Karpas-422 (cell line): Measurements from ENCODE around the gene SORCS2. TPM values are rescaled to one million over a fixed set of nuclear protein-coding genes. Genes with fewer than 3 reads are reported as not detected.

Experiments
- DNase-seq: peaks from one replicate; pipeline ENCODE4 v3.0.0-alpha.2; 2015
- H2AFZ ChIP-seq: fragments of 200-600 bp; sonication (generic); 2 replicates; pipeline ENCODE4 v1.6.1; 2014; ENCODE audit warnings: antibody characterized with exemption, low read length, mixed read lengths
- H3K27ac ChIP-seq: fragments of 200-600 bp; sonication (generic); 2 replicates; pipeline ENCODE4 v1.5.1; 2014; ENCODE audit warnings: mild to moderate bottlenecking, low read length, moderate library complexity
- H3K27me3 ChIP-seq: fragments of 200-600 bp; sonication (generic); 2 replicates; pipeline ENCODE4 v1.6.1; 2014; ENCODE audit warnings: low read length, mixed read lengths
- H3K36me3 ChIP-seq: fragments of 200-600 bp; sonication (generic); 2 replicates; pipeline ENCODE4 v1.6.1; 2014; ENCODE audit warnings: low read length, mixed read lengths; ENCODE audit not compliant: insufficient read depth
- H3K4me1 ChIP-seq: fragments of 200-600 bp; sonication (generic); 2 replicates; pipeline ENCODE4 v1.6.1; 2014; ENCODE audit warnings: mild to moderate bottlenecking, low read length, mixed read lengths
- H3K4me2 ChIP-seq: fragments of 200-600 bp; sonication (generic); 2 replicates; pipeline ENCODE4 v1.6.1; 2014; ENCODE audit warnings: low read length, low read depth, mild to moderate bottlenecking; ENCODE audit not compliant: poor library complexity, severe bottlenecking
- H3K4me3 ChIP-seq: fragments of 200-600 bp; sonication (generic); 2 replicates; pipeline ENCODE4 v1.5.1; 2014; ENCODE audit warnings: mild to moderate bottlenecking, antibody characterized with exemption, low read length, mixed read lengths
- H3K79me2 ChIP-seq: fragments of 200-600 bp; sonication (generic); 2 replicates; pipeline ENCODE4 v1.6.1; 2014; ENCODE audit warnings: mild to moderate bottlenecking, low read length, mixed read lengths
- H3K9ac ChIP-seq: fragments of 200-600 bp; sonication (generic); 2 replicates; pipeline ENCODE4 v1.6.0; 2014; ENCODE audit warnings: low read length
- H3K9me2 ChIP-seq: fragments of 200-600 bp; sonication (generic), shearing (Covaris generic); replicated peaks from 2 replicates; pipeline ENCODE4 v1.6.0; 2014; ENCODE audit warnings: mild to moderate bottlenecking, low read length, moderate library complexity; ENCODE audit not compliant: insufficient read depth
- H3K9me3 ChIP-seq: fragments of 300-700, 200-600 bp; sonication (generic); 2 replicates; pipeline ENCODE4 v1.6.1; 2014; ENCODE audit warnings: low read length, mixed read lengths
- H4K20me1 ChIP-seq: fragments of 200-600 bp; sonication (generic); 2 replicates; pipeline ENCODE4 v1.6.1; 2014; ENCODE audit warnings: mild to moderate bottlenecking, antibody characterized with exemption, low read length, low read depth; ENCODE audit not compliant: insufficient read depth
- total RNA-seq: library from RNA; depleted of rRNA; stranded (reverse); fragments of >200 nt; shearing (Covaris generic); gene quantifications from 2 replicates; pipeline ENCODE4 v1.2.3, GENCODE V29; 2014; ENCODE audit warnings: low replicate concordance

Gene SORCS2
- total RNA-seq, 1 experiment from 2014 or later: not detected

DNA sequence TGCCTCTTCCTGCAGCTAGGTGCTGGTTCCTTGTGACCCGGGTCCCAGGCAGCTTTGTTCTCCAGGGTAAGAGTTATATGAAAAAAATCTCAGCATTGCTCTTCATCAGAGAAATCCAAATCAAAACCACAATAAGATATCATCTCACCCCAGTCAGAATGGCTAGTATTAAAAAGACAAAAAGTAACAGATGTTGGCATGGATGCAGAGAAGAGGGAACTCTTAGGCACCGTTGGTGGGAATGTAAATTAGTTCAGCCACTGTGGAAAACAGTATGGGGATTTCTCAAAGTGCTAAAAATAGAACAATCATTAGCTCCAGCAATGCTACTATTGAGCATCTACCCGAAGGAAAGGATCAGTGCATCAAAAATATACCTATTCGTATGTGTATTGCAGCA lies 61.5 kb downstream of the SORCS2 start:
- Histone ChIP-seq H2AFZ (no peak overlapping the region), H3K36me3 (no peaks in the 10 kb centered on the region; the same call in 1 of the 2 replicates), H3K27me3 (no peaks in the 10 kb centered on the region), H3K4me1 (peaks cover 60% of the 10 kb centered on the region), H3K9ac (peak overlapping the region; percentile 70), H3K79me2 (no peaks in the 10 kb centered on the region), H3K4me3 (peak overlapping the region; percentile 64; the same call in 1 of the 2 replicates), H4K20me1 (no peaks in the 10 kb centered on the region), H3K27ac (peak overlapping the region; percentile 90), H3K4me2 (peak overlapping the region; percentile 67), H3K9me3 (no peaks in the 10 kb centered on the region), H3K9me2 (no peaks in the 10 kb centered on the region)
- DNase-seq: peak; percentile 64

DNA sequence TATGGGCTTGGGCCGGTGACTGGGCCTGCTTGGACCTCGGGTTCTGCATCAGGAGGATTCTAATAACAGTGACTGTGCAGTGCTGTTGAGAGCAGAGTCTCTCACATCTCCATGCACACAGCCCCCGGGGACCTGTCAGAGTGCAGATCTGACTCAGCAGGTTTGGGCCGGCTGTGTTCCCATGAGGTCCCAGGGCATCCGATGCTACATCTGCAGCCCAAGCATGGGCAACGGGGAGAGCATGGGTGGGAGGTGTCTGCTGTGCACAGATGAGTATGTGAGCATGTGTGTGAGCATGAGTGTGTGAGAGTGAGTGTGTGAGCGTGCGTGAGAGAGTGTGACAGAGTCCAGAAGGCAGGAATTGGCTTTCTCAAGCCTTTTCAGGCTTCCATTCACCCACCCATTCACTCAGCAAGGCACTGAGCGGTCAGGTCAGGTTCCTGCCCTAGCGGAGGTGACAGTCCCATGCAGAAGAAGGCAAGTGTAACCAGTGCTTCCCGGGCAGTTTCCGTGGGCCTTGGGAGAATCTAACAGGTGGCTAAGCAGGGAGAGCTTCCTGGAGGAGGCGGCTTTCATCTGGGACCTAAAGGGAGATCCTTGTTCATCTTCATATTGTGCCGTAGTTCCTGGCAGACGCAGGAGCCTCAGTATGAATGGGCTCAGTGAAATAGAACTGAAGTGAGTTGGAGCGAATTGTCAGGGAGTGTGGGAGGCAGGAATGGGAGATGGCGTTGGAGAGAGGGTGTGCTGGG lies 62.6 kb downstream of the SORCS2 start:
- H3K9ac ChIP-seq: peak overlapping the region; percentile 70
- H3K9me2 ChIP-seq: no peaks in the 10 kb centered on the region
- no peaks in the 10 kb centered on the region for H4K20me1 ChIP-seq
- peak overlapping the region; percentile 64 for H3K4me3 ChIP-seq
- DNase-seq: peak; percentile 98
- H2AFZ ChIP-seq: peak overlapping the region; percentile 10; the same call in 1 of the 2 replicates
- peak overlapping the region; percentile 67 for H3K4me2 ChIP-seq
- H3K27me3 ChIP-seq: no peaks in the 10 kb centered on the region
- H3K9me3 ChIP-seq: no peaks in the 10 kb centered on the region
- peak overlapping the region; percentile 90 for H3K27ac ChIP-seq
- no peaks in the 10 kb centered on the region for H3K79me2 ChIP-seq
- peaks cover 66% of the 10 kb centered on the region for H3K4me1 ChIP-seq
- H3K36me3 ChIP-seq: no peaks in the 10 kb centered on the region

DNA sequence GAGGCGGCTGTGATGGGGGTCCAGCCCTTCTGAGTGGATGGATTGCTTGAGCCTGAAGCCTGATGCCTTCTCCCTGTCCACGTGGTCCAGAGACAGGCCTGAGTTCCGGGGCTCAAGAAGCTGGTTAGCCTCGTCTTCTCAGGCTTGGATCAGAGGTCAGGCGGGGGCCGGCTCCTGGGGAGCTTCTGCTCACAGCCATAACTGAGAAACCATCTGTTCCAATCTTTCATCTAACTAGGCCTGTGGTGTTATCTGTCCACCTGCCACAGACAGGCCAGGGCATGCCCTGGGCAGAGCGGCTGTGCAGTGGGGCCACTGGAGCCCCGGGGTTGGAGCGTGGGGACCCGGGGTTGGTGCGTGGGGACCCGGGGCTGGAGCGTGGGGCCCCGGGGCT lies 63.1 kb downstream of the SORCS2 start:
- no peaks in the 10 kb centered on the region for H3K36me3 ChIP-seq
- no peaks in the 10 kb centered on the region for H4K20me1 ChIP-seq
- H3K27ac ChIP-seq: peak overlapping the region; percentile 90
- no peaks in the 10 kb centered on the region for H3K9me2 ChIP-seq
- H3K9me3 ChIP-seq: no peaks in the 10 kb centered on the region
- H3K79me2 ChIP-seq: no peaks in the 10 kb centered on the region
- peak overlapping the region; percentile 10; the same call in 1 of the 2 replicates for H2AFZ ChIP-seq
- DNase-seq: peak; percentile 74
- peak overlapping the region; percentile 67 for H3K4me2 ChIP-seq
- H3K4me1 ChIP-seq: peaks cover 66% of the 10 kb centered on the region
- peak overlapping the region; percentile 70 for H3K9ac ChIP-seq
- H3K27me3 ChIP-seq: no peaks in the 10 kb centered on the region
- H3K4me3 ChIP-seq: peak overlapping the region; percentile 64

DNA sequence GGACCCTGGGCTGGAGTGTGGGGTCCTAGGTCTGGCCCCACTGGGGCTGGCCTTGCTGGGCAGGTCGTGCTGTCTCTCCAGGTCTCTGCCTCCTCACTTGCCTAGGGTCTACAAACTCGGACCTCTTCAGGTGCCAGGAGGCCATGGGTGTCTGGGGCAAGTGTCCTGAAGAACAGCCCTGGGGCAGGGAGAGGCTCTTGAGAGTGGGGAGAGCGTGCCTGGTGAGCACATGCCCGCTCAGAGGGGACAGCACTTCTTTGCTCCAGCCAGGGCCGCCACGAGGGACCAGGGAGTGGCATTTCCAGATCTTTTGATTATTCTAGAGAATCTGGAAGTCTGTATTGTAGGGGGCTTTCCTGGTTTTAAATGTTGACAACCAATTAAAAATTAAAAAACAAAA lies 63.7 kb downstream of the SORCS2 start:
- peak overlapping the region; percentile 64 for H3K4me3 ChIP-seq
- no peaks in the 10 kb centered on the region for H3K79me2 ChIP-seq
- H3K36me3 ChIP-seq: no peaks in the 10 kb centered on the region
- DNase-seq: peak; percentile 56
- H3K4me2 ChIP-seq: peak overlapping the region; percentile 67
- H3K4me1 ChIP-seq: peaks cover 66% of the 10 kb centered on the region
- H3K27me3 ChIP-seq: no peaks in the 10 kb centered on the region
- H3K9ac ChIP-seq: peak overlapping the region; percentile 70
- H3K27ac ChIP-seq: peak overlapping the region; percentile 90; the same call in 1 of the 2 replicates
- no peaks in the 10 kb centered on the region for H3K9me3 ChIP-seq
- H4K20me1 ChIP-seq: no peaks in the 10 kb centered on the region
- H3K9me2 ChIP-seq: no peaks in the 10 kb centered on the region
- 0 out of 2 replicates have a peak overlapping the region, but pooled peaks have one; percentile 10 for H2AFZ ChIP-seq

DNA sequence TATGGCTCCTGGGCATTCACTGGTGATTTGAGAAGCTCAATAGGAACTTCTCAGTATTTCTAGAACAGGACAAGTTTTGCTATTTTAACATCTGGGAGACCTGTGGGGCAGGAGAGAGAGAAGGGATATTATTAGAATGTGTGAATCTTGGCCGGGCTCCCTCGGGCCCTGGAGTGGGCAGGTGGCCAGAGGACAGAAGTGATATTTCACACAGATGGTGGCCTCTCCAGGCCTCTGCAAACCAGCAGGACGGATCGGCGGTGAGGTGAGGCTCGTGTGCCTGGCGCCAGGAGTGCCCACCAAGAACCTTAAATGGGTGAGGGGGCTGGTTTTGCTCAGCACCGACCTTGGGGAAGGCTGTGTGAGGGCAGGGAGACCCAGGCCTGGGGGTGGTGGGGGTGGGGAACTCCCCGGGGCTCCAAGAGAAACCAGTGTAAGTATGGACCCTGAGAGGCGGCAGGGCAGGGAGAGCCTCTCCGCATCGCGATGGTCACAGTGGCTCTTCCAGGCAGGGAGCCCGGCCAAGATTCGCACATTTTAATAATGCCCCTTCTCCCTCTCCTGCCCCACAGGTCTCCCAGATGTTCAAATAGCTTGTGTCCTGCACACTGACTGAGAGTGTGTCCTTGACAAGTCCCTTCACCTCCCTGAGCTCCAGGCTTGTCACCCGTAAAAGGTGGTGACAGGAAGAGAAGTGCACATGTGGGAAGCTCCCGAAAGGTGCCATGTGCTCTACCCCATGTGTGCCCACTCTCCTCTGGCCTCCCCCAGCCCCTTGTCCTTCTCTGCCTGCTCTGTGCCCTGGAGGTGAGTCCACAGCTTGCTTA lies 64.9 kb downstream of the SORCS2 start:
- no peak for DNase-seq
- Histone ChIP-seq H3K79me2 (no peaks in the 10 kb centered on the region), H3K4me3 (peak overlapping the region; percentile 64), H3K36me3 (no peaks in the 10 kb centered on the region), H4K20me1 (no peaks in the 10 kb centered on the region), H3K4me2 (peak overlapping the region; percentile 67), H2AFZ (no peak overlapping the region), H3K9me2 (no peaks in the 10 kb centered on the region), H3K27me3 (no peaks in the 10 kb centered on the region), H3K9me3 (no peaks in the 10 kb centered on the region), H3K4me1 (peaks cover 58% of the 10 kb centered on the region), H3K27ac (no peak overlapping the region), H3K9ac (no peak overlapping the region)

DNA sequence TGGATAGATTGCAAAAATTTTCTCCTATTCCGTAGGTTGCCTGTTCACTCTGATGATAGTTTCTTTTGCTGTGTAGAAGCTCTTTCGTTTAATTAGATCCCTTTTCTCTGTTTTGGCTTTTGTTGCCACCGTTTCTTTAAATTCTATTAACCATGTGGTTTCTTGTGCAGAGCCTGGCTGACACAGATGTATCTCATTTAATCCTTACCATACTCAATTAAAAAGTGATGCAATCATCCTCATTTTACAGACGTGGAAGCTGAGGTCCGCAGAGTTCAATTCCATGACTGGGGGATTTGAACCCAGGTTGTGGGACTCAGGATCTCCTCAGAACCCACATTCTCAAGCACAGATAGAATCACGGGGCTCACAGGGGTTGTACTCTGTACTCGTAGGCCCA lies 66.7 kb downstream of the SORCS2 start:
- DNase-seq: no peak
- Histone ChIP-seq H3K9me3 (no peaks in the 10 kb centered on the region), H3K9me2 (no peaks in the 10 kb centered on the region), H3K36me3 (no peaks in the 10 kb centered on the region), H3K9ac (no peak overlapping the region), H3K27me3 (no peaks in the 10 kb centered on the region), H3K4me2 (no peak overlapping the region), H2AFZ (no peak overlapping the region), H3K4me1 (peaks cover 39% of the 10 kb centered on the region), H3K79me2 (no peaks in the 10 kb centered on the region), H3K27ac (no peak overlapping the region), H3K4me3 (no peak overlapping the region), H4K20me1 (no peaks in the 10 kb centered on the region)

DNA sequence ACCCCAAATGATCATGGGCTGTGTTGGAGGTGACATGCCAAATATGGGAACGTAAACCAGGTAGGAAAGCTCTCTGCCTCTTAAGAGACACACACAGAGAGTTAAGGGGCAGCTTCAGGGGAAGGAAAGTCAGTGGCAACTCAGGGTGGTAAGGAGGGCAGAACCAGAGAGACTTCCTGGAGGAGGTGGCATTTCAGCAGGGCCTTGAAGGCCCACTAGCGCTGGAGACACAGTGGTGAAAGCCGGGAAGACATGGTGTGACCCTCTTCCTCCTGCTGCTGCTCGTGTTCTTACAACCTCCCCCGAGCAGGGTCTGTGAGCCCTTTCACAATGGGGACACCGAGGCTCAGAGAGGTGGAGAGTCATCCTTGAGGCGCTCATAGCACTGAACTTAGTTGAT lies 68.2 kb downstream of the SORCS2 start:
- Histone ChIP-seq H4K20me1 (no peaks in the 10 kb centered on the region), H3K4me1 (peaks cover 24% of the 10 kb centered on the region), H3K9me3 (no peaks in the 10 kb centered on the region), H3K79me2 (no peaks in the 10 kb centered on the region), H3K27me3 (no peaks in the 10 kb centered on the region), H3K36me3 (no peaks in the 10 kb centered on the region), H3K4me3 (no peak overlapping the region), H3K27ac (no peak overlapping the region), H3K9me2 (no peaks in the 10 kb centered on the region), H3K9ac (no peak overlapping the region), H2AFZ (no peak overlapping the region), H3K4me2 (no peak overlapping the region)
- no peak for DNase-seq

DNA sequence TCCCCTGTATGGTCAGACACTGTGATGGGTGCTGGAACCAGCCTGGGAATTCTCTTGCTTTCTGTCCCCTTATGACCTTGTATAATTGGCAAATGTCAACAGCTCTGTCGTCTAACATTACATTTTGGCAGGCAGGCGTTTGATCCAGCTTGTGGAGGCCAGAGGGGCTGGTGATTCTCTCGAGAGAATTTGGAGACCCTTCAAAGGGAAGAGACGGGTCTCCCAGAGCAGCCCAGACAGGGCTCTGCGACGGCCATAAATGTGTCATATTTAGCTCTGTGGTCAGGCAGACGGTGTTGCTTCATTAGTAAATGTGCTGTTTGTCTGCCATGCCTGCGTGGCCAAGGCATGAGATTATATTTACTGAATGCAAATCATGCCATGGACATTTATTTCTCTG lies 68.7 kb downstream of the SORCS2 start:
- Histone ChIP-seq H3K4me1 (peaks cover 19% of the 10 kb centered on the region), H3K27ac (no peak overlapping the region), H3K9me2 (no peaks in the 10 kb centered on the region), H3K36me3 (no peaks in the 10 kb centered on the region), H3K9me3 (no peaks in the 10 kb centered on the region), H2AFZ (no peak overlapping the region), H4K20me1 (no peaks in the 10 kb centered on the region), H3K4me2 (no peak overlapping the region), H3K4me3 (no peak overlapping the region), H3K27me3 (no peaks in the 10 kb centered on the region), H3K79me2 (no peaks in the 10 kb centered on the region), H3K9ac (no peak overlapping the region)
- no peak for DNase-seq
